Hypothalamus (tissue), 51 donors: ENCODE data around the gene C1QTNF9.
A peak's percentile ranks its signal among the peaks of the same experiment; 100 is the strongest.
"Not testable (repeated sequence)": the region's sequence is repeated elsewhere in the genome, so short reads cannot be mapped to it uniquely, and the experiment has no call there.

ENCODE experiments used
- DNase-seq, 51 donors: peaks; one replicate each; lab custom pipeline; 2025; lab: John Stamatoyannopoulos, UW

Gene C1QTNF9

DNA sequence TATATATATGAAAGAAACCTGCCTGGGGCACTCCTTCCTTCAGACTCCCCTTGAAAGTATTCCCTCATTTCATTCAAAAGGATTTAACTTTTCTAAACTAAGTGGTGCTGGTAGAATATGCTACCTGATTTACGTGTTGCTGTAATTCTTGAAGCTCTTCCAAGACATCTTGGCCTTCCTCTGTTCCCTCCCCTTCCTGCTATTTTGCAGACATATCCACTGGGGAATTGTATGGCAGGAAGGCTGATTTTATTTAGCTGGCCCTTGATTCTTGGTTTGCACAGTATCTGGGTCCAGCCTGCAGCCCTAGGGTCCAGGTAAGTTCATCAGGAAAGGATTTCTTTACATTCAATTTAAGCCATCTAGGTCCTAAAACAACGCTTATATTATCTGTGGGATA, at the start of gene C1QTNF9:
Gene C1QTNF9 (plus strand): TSS at position 281 of the 400 bp plus-strand sequence. CDS start 6,424 bp downstream, outside the sequence.
- DNase-seq, result not testable (repeated sequence)

DNA sequence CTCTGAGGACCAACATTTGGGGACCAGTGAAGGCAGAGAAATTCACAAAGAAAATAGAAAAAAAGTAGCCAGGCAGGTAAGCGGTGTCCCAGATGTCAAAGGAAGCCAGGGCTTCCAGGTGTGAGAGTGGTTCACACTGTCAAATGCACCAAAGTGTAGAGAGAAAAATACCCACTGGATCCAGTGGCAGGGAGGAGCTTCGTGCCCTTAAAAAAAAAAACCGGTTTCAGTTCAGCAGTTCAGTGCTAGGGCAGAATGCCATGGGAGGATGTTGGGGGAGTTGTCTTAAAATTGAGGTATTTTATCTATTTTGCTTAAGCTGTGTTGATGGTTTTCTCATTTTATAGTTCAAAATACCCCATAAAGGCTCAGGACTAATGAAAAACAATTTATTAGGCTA, 47.8 kb upstream of the C1QTNF9 start:
- DNase-seq, result no peak

DNA sequence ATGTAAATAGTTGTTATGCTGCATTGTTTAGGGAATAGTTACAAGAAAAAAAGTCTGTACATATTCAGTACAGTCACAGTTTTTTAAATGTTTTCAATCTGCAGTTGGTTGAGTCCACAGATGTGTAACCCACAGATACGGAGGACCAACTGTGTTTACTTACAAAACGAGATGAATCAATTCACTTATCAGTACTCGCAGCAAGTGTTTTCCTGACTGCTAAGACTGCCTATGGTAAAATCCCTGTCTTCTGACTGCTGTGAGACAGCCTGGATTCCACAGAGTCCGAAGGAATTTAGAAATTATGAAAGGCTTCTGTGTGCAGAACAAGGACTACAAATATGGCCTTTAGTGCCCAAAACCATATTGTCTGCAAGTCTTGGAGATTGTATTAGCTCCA, 45.7 kb upstream of the C1QTNF9 start:
- DNase-seq, result no peak

GRCh38 chr13:24264976-24265375, 44.4 kb upstream of the C1QTNF9 start:
- DNase-seq, result no peak

DNA sequence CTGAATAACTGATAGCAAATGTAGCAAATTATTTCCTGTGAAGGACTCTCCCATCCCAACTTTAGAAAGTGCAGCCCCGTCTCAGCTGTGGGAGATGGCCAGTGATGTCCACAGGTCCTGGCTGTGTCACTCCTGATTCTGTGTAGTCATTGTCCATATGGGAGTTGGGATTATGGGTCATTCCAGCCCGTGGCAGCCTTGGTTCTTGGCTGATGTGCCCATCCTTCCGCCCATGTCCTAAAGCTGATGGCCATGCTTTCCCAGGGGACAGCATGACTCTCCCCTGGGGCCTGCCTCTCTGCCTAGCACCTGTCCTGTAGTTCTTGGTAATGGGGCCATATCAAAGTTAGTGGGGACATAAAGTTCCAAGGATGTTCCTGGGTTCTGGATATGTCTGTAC, 43.9 kb upstream of the C1QTNF9 start:
- no peak for DNase-seq

- no peak for DNase-seq
These were observed 42.1 kb upstream of the C1QTNF9 start for GRCh38 chr13:24267274-24267673.

GRCh38 chr13:24267801-24268200, 41.6 kb upstream of the C1QTNF9 start:
- DNase-seq, result peak in 1 of 51 donors; percentile 15

- DNase-seq, result no peak
These were observed 39.6 kb upstream of the C1QTNF9 start for GRCh38 chr13:24269821-24270220.

GRCh38 chr13:24270639-24271141, 38.7 kb upstream of the C1QTNF9 start:
- peak; percentile 7 to 86 (median 66) for DNase-seq

DNA sequence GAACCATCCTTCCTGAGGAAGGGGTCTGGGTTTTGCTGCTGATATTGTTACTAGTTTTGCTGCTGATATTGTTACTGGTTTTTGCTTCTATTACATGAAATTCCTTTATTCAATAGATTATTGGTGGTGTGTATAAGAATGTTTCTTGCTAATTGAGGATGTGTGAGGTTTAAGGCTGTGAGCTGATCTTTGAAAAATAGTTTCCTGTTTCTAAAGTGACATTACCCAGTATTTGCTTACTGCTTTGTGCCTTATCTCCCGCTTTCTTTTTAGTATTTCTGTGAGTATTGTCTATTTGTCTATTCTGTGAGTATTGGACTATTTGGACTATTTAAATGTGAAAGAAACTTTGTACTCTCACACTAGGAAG, 38.2 kb upstream of the C1QTNF9 start:
- peak in 1 of 51 donors; percentile 74 for DNase-seq

GRCh38 chr13:24271601-24272451, 37.6 kb upstream of the C1QTNF9 start:
- peak in 46 of 51 donors; percentile 18 to 88 (median 57) for DNase-seq

DNA sequence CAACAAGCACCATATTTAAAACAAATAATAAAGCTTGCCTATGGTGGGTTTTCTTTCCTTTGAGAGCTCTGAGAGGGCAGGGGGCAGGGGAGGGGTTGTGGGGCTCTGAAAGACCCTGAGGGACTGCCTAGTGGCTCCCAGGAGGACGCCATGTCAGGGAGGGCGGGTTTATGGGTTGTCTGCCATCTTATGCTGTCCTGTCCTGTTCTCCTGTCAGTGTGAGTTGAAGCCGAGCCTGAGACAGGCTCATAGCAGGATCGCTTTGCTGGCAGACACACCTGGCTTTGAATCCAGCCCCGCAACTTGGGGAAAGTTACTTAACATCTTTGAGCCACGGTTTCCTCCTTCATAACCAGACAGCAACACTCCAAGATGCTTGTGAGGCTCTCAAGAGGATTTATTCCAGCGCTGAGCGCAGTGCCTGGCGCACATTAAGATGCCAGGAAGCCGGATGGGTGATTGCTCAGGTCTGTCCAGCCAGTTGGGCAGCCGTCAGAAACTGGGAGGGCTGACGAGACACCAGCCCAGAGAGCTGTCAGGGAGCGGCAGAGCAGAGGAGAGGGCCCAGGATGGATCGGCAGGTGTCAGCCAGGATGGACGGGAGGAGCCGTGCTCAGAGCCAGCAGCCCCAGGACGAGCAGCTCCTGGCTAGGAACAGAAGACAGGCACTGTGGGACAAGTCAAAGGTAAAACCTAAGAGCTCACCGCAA, 36.8 kb upstream of the C1QTNF9 start:
- peak in 15 of 51 donors; percentile 15 to 60 (median 34) for DNase-seq

DNA sequence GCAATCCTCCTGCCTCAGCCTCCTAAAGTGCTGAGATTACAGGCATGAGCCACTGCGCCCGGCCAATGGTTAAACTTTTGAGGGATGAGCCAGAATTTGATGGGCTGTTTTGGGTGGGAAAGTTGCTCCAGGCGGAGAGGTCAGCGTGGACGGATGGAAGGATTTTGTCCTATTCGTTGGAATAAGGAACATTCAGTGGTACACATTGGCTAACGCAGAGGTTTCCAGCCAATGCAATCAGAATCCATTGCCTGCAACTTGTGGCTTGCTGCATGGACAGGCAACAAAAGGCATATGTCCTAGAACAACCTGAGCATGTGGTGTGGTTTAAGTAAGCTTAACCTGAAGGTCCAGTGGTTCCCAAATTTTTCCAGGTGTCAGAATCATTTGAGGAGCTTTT, 35.5 kb upstream of the C1QTNF9 start:
- DNase-seq, result no peak

DNA sequence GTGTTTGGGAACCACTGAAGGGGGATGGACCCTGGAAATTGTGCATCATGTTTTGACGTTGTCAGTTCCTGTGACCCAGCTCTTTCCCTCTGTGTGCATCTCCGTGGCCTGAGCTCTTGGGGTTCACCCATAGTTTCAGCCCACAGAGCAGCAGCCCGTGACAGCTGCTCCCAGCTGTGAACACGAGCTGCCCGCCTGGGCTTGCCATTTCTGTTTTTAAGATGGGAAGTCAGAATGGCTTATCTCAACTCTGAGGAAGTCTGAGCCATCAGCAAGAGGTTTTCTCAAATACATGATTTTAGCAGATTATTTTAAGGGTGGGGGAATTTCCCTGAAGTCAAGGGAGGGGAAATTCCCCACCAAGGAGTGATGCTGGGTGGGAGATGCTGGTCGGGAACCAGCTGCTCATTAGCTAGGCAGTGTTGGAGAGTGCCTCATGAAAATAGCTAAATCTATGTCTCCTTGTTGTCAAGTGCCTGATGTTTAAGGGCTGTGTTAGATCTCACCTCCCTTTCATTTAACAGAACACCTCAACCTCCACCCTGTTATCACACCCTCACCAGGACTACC, 34.8 kb upstream of the C1QTNF9 start:
- DNase-seq, result peak in 23 of 51 donors; percentile 10 to 55 (median 32)

DNA sequence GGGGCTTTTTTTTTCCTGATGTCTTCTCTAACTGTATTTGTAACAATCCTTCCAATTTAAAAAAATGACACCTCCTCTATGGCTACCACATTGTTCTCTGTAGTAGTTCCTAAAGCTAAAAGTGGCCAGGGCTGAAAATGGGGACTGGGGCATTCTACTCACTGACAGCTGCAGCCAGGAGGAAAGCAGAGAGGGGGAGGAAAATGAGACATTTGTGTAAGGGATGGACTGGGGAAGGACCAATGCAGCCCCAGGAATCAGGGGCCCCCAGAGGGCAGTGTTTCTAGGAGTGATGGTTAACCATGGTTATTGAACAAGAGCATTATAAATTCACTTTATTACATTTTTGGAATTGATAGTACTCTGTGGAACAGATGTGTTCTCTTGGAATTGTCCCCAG, 34.3 kb upstream of the C1QTNF9 start:
- DNase-seq, result no peak

DNA sequence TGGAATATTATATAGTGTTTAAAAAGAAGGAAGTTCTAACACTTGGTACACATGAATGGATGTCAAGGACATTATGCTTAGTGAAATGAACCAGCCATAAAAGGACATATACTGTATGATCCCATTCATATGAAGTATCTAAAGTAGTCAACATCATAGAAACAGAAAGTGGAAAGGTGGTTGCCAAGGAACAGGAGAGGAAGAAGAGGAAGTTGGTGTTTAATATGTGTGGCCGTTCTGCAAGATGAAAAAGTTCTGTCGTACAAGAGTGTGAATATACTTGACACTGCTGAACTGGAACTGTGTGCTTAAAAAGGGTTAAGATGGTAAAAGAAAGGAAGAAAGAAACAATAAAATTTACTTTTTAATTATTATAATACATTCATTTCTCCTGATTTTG, 33.1 kb upstream of the C1QTNF9 start:
- DNase-seq, result no peak

- no peak for DNase-seq
These were observed 32.5 kb upstream of the C1QTNF9 start for GRCh38 chr13:24276861-24277260.

DNA sequence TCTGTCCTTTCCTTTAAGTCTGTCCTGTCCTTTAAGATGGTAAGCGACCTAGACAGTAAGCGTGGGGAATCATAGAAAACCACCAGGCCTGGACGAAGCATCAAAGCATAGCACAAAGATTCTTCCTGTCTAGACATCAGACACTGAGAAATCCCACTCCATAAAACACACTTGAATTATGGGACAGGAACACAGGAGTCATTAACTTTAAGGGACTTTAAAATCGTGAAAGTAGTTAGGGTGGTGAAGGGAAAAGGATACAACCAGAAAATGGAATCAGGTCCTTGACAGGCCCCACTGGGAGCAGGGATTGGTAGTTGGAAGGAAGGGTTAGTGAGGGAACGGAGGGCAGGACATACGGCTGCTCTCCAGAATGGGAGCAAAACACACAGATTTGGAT, 31.6 kb upstream of the C1QTNF9 start:
- no peak for DNase-seq

GRCh38 chr13:24279327-24280110, 29.9 kb upstream of the C1QTNF9 start:
- DNase-seq, result peak in 1 of 51 donors; percentile 10

DNA sequence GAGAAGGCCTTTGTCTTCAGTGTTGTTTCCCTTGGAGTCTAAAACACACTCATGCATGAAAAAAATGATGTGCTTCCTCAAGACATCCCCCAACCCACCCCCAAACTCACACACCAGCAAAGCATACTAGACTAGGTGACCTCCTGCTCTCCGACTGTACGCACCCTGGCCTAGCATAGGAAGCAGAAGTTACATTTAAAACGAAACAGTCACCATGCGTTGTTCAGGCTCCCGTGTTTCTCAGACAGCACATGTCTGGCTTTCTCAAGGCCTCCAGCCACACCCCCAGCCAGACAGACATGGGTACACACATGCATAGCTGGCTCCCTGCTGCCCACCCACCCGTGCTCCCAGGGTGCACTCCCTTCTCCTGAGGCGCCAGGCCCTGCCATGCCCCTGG, 28.7 kb upstream of the C1QTNF9 start:
- peak in 21 of 51 donors; percentile 10 to 60 (median 39) for DNase-seq
